D341Med (cell line): ENCODE results near the gene SIRT7.

ENCODE experiments used
- DNase-seq: peaks from one replicate; pipeline ENCODE4 v3.0.0; 2012; ENCODE audit warnings: low spot score

The SIRT7 gene

DNA sequence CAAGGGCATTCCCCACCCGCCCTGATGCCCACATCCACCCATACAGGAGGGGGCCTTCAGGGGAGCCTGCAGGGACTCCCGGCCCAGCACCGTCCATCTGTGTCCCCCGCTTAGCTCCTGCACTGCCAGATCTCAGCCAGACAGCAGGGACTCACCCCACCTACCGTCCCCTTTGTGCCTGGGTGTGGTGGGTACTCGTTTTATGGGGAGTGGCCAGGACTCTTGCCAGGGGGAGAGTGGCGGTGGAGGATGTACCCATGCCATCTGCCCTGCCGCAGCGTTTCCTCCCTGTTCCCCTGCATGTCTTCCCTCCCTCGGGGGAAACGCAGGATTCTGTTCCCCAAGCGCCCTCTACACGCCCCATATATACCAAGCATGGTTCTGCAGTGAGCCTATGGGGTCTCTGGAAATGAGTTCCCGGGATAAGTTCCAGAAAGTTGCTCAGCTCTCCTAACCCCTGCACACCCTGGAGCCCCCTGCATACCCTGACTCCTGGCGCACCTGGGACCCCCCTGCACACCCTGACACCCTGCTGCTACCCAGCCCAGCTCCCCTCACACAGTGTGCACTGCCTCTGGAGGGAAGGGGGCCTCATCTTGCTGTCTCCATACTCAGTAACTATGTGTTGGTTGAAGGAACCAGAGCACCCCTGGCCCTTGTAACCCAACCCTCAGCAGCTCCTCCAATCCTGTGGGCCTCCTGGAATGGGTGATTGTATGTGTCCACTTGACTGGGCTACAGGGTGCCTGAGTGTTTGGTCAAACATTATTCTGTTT is 13.8 kb upstream of the SIRT7 start:
- peak; percentile 72 for DNase-seq

DNA sequence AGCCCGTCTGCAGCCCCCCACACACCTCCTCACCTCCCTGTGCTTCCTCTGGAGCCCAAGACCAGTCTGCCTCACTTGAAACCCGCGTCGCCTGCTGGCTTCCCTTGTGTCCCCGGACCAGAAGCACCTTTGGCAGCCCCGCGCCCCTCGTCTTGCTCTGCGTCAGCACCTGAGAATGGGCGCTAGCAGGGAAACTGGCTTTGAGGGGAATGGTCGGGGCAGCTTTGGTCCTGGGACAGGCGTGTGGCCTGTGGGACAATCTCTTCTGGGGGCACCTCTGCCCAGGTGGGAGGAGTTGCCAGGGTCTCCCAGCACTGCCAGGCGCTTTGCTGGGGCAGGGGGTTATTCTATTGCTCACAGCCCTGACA is 13.2 kb upstream of the SIRT7 start:
- DNase-seq = no peak

DNA sequence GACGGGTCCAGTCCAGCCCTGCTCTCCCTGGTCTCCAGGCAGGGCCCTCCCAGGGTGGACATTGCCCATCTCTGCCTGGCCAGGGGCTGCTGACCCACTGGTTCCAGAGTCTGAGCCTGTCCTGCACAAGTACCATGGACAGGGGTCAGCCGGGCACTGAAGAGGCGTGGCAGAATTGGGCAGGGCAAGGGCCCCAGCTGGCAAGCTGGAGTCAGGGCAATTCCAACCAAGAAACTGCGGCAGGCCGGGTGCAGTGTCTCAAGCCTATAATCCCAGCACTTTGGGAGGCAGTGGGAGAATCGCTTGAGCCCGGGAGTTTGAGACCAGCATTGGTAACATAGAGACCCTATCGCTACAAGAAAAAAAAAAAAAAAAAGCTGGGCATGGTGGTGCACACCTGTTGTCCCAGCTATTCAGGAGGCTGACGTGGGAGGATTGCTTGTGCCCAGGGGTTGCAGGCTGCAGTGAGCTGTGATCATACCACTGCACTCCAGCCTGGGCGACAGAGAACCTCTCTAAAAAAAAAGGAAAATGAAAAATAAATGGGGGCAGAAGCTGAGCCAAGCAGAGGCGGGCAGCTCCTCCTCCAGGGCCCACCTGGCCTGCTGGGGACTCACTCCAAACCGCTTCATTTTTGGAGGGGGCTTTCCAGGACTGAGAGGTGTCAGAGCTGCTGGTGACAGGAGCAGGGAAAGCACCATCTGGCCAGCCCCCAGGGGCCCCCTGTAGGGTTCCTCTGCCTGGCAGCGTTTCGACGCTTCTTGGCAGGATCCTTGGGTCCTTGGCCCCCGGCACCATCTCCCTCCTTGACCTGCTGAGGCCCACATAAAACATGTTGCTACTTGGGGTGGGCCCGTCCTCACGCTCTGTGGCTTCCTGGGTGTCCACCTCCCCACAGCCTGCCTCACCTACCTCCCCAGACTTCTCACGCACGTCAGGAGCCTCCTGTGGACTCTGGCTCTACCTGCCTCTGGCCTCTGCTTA is 12.5 kb upstream of the SIRT7 start:
- DNase-seq = no peak

DNA sequence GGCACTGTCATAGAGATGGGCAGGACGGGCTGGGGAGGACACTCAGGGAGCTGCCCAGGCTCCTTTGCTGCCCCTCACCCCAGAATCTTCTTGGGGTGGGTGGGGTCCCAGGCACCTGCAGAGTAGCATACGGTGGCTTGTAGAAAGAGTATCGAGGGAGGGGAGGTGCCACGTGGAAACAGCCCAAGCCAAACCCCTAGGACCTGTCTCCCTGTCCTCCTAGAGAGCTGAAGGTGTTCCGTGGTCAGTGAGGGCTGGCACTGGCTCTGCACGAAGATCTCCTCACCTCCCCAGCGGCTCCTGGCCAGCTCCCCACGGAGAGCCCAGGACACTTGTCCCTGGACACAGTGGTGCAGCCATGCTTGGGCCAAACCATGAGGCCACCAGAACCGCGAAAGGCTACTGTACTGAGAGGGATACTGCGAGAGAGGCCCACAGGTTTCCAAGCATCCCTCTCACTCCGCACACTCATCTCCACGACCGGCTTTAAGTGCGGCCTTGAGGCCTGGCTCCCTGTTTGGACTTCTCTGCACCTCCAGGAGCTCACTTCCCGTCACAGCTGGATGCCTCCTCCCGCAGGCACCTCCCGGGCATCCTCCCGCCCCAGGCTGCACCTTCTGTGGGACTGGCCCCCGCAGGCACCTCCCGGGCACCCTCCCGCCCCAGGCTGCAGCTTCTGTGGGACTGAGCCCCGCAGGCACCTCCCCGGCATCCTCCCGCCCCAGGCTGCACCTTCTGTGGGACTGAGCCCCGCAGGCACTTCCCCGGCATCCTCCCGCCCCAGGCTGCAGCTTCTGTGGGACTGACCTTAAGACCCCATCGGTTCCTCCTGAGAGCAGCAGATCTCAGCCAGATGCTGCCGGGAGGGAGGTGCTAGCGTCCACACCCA is 11.5 kb upstream of the SIRT7 start:
- no peak for DNase-seq

DNA sequence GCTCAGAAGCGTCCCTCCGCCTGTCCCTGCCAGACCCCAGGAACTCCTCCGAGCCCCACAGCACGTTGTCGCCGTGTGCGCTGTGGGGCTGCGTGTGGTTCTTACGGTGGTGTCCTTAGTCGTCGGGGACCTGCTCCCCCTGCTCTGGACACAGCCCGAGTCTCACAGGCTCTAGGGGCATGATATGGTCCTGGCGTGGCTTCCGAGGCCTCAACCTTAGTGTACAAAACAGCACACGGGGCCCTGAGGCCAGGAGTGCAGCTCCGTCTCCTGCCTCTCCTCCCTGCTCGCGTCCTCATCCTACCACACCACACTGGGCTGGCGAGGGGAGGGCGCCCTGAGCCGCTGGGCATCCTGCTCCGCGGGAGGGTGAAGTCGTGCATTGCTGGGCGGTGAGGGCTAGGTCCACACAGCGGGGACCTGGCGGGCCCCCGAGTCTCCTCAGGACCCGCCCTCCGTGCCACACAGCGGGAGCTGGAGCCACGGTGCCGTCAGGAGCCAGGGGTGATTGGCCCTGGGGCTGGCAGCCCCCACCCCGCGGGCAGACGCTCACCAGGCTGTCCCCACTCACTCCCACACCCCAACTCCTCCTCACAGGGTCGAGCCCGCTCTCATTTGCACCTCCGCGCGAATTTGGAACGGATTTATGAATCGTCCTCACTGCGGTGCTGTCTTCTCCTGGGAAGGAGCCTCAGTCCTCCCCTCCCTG is 10.7 kb upstream of the SIRT7 start:
- peak; percentile 67 for DNase-seq

DNA sequence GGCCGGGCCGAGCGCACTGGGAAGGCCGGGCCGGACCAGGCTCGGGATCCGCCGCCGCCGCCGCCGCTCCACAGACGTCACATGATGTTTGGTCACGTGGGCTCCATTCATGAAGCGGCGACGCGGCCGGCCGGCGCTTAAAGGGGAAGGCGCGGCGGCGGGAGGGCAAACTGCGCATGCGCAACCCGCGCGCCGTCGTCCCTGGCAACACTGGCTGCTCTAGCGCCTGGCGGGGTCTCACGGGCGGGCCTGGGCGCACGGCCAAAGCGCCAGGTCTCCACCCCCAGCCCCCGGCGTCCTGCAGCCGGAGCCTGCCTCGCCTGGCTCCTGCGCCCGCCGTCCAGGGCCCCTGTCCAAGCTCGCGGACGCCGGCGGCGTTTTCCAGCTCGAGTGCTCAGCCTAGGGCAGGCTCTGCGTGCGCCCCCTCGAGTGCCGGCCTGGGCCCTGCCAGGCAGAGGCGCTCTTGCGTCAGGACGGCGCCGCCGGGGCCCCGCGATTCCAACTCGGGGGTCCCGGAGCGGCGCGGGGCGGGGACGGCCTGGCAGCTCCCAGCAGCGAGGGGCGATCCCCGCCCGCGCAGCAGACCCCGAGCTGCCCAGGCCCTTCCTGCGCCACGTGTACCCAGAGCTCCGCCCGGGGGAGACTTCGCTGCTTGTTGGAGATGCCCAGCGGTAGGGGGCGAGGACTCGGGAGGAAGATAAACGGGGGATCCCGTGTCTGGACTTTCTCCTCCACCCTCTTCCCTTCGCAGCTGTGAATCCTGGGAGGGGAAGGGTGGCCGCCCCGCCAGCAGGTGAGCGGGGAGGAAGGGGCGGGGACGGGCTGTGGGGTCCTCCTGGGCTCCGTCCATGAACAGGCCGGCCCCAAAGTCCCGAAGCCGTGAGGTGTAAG is 9.9 kb upstream of the SIRT7 start, which contains the start of gene MAFG:
Gene MAFG (minus strand): TSS at position 83 of the 891 bp plus-strand sequence. CDS start 4,550 bp downstream, outside the sequence.
- DNase-seq = peak; percentile 100

DNA sequence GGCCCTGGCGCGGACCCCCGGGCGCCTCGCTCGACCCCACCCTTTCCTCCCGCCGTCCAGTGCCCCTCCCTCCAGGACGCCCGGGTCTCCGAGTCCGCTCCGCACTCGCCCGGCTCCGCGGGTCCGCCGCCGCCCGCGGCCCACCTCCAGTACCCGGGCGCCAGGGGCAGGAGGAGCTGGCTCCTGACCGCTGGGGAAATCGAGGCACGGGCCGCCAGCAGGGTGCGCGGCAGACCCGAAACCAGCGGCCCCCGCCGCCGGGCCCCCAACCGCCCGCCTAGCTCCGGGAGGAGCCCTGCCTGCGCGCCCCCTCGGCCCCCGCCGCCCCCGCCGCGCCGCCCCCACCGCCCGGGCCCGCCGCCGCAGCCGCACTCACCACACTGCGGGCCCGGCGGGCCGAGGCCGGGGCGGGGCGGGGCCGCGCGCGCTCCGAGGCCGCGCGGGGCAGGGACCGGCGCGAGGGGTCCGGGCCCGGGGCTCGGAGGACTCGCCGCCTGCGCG is 9.2 kb upstream of the SIRT7 start:
- no peak for DNase-seq

DNA sequence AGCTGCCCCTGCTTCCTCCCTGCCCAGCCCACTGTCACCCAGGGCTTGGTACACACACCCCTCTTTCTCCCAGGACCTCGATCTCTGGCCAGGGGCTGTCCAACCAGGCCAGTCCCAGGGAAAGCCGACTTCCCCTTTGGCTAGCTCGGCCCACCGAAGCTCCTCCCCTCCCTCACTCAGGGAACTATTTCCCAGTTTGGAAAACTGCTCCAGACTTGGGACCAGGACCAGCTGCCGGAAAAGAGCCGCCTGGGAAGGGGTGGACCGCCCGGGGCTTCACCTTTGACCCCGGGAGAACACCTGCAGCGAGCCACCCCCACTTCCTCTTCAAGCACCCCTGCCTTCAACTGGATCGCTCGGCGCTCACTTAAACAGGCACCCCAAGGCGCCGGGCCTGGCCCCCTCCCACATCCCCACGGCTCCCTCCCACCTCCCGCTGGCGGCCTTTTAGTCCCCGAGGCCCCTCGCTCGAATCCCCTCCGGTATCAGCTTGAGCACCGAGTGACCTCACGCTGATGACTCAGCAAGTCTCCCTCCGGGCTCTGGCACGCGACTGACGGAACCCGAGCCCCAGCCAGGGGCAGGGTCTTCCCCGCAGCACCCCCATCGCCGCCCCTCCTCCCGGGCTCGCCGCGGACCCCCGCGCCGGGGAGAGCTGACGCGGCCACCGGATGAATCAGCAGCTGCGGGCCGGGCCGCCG is 8.6 kb upstream of the SIRT7 start:
- DNase-seq = peak; percentile 67

DNA sequence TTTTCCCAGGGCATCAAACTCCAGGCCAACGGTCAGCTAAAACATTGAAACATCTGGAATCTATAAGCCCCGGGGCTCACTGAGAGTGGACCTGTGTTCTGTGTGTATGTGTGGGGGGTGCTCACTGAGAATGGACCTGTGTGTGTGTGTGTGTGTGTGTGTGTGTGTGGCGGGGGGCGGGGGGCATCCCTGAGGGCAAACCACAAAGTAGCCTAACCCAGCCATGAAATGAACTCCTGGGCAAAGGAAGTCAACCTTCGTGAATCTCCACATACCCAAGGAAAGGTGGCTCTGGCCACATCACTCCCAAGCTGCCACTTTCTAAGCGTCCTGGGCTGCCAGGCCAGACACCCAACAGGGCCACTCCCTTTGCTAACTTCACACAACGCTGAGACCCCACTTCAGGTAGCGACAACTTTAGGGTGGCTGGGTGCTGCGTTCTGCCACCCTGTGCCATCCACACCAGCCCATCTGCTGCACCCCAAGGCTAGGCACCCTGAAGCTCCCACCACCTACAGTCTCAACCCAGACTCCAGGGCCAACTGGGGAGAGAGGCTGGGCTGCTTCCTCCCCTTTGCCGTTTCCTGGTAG is 8.0 kb upstream of the SIRT7 start:
- DNase-seq = no peak

DNA sequence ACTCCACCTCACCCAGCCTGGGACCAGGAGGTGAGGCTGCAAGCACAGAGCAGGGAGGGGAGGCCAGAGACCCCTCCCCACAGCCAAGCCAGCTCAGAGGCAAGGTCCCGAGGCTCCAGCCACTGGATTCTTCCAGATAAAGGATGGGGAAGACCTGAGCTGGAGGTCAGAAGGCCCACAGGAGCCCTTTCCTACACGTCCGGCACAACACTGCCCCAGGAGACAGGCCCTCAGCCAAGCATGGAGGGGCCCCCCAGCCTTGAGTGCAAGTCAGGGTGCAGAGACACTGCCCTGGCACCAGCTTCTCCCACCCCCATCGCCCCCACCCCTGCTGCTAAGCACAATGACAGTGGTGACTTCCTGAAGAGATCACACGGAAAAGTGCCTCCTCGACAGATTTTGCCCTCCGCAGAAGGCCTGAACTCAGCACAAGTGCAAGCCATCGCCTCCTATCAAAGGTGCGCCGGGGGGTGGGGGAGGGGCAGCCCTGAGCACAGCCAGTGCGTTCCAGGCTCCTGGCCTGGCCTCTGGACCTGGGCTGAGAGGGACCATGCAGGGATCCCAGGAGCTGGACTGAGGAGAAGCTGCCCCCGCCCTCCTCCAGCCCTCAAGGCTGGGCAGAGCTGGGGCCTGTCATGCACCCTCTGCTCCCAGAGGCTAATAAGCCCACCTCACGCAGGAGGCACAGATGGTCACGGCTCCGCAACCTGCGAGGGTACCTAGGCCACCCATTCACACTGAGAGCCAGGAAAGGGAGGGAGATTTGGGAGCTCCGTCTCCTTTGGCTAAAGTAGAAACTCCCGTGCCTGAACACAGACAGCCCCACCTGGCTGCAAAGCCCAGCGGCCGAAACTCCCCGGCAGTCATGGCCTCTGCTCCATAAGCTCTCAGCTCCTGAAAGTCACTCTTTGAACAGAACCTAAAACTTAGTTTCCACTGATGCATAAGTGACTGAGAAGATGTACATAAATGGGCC is 6.9 kb upstream of the SIRT7 start:
- DNase-seq = no peak

DNA sequence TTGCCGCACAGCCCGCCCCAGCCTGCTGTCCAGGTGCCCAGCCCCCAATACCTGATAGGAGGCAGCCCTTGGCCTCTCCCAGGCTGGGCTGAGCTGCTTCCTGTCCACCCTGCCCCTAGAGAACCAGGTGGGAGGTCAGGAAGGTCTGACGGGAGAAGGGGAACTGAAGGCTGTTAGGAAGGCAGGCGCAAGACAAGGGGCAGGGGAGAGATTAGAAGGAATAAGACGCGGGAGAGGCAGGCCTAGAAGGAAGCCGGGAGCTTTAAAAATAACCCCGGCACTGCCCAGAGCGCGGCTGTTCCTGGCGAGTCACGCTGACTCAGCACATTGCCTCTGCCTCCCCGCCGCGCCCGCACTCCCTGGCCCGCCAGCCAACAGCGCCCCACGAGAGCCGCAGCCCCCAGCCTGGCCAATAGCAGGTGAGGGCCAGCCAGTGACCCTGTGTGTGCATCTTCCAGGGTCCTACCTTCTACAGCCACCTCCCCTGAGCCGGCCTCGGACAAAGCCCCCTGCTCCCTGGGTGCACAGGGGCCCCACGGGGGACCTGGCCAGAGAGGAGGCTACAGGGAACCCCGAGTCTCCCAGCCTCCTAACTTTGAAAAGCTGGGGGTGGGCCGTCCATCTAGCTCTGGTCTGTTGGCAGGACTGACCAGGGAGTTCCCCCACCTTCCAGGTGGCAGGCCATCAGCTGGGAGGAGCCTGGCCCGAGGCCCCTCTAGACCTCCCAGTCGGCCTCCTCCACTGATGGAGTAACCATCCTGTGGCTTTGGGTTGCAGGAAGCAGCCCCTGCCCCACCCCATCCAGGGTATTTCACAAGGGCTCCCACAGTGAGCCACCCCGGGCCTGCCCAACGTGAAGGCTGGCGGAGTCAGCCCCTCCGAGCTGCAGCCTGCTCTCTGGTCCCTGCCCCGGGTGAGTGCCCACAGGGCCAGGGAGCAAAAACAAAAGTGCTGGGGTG is 5.6 kb upstream of the SIRT7 start:
- DNase-seq = peak; percentile 83

DNA sequence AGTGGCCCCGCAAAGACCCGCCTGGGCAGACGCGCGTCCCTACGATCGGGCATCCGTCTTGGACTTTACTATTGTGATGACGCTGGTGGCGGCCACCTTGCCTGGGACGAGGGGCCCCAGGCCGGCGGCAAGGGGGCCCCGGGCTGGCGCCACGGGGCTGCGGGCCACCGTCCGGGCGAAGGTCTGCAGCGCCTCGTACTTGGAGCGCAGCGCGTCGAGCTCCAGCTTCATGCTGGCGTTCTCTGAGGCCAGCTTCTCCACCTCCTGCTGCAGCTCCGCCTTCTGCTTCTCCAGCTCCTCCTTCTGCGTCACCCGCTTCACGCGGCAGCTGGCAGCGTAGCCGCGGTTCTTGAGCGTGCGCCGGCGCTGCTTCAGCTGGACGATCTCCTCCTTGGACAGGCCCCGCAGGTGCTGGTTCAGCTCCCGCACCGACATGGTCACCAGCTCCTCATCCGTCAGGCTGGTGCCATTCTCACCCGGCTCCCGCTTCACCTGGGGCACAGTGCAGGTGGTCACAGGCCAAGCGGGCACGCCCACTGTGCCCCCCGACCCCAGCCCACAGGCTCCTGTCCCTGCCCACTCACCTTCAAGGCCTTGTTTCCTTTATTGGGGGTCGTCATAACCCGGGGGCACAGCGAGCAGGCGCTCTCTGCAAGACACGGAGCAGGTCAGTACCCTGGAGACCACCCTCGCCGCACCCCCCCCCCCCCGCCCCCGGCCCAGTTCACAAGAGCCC is 4.8 kb upstream of the SIRT7 start:
- DNase-seq = no peak

DNA sequence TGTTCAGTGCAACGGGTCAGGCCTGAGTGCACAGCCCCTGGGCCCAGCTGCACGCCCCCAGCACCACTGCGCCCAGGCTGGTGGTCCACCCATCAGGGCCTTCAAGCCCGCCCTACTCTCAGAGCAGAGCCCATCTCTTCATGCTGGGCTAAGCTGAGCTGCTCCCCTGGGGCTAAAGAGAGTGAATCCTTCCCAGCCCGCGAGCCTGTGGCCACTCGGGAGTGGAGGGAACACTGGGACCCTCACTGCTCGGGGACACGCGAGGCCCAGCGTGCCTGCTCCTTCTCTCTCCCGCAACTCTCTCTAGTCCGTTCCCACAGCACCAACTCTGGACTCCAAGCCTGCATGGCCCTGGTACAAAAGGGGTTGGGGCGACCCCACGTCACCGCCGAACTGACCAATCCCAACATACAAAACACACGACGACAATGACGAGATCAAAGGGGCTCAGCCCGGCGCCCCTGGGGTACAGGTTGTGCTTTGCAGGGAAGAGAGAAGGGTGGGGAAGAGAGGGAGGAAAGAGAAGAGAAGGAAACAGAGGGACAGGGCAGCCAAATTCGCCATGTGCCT is 4.1 kb upstream of the SIRT7 start:
- DNase-seq = no peak

DNA sequence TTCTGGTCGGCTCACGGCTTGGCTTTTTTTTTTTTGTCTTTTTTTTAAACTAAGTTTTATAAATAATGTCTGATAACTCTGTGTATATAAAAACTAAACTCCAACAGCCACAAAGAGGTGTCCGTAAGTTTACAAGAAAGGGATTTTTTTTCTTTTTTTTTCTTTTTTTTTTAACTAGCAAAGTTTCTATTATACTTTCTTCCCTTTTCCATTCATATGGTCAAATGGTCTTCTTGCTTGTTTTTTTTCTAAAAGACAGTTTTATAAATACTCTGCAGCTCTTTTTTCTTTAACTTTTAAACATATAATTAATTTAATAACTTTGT is 3.5 kb upstream of the SIRT7 start:
- no peak for DNase-seq

DNA sequence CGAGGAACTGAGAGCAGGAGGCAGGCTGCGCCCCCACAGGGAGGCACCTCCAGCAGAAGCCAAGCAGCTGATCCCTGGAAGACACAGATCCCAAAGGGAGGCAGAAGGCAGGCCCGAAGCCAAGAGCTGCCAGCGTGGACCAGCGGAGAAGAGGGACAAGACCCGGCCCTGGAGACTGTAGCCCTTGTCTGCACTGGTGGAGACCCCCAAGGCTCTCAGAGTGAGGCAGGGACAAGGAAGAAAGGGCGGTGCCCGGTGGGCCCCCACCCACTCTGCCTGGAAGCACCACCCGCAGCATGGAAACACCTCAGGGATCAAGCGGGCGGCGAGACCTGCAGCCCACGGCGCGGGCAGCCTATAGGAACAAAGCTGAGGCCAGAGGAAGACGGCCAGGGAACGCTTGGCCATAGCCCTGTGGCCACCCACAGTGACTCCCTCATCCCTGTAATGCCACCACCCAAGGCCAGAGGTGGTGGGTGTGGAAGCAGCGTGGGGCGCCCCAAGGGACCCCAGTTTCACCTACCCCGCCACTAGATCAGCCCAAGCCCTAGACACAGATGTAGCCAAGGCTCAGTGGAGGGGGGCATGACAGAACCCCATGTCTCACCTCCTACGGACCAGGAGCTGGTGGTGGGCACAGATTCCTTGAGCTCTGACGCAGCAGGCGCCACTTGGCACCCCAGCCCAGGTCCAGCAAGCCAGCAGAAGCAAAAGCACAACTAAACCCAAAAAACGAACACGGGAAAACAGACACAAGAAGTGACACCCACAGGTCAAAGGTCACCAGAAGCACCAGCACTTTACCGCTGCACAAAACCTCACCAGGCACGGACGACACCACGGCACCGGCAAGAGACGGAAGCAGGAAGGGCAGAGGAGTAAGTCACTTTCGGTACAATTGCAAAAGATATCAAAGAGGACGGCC is 2.9 kb upstream of the SIRT7 start:
- DNase-seq = no peak
